ENCODE data around the gene CRAT.

Gene CRAT

DNA sequence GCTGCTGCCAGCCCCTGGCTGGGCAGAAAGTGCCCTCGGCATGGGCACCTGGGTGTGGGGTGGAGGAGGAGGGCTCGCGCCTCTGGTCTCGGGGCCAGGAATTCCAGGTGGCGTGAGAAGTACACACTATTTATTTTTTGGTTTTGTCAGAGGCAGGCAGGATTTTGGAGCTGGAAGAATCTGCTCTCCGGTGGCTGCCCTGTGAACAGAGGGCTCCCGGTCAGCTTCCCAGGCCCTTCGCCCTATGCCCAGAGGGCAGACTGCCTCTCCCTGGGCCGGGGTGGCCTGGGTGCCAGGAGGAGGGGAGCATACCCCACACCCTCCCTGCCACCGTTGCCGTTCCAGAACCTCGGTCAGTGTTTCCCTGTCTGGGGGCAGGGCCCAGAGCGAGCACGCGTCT, 21.3 kb downstream of the CRAT start:
- DNase-seq (ENCODE audit: low read depth) = no peak

DNA sequence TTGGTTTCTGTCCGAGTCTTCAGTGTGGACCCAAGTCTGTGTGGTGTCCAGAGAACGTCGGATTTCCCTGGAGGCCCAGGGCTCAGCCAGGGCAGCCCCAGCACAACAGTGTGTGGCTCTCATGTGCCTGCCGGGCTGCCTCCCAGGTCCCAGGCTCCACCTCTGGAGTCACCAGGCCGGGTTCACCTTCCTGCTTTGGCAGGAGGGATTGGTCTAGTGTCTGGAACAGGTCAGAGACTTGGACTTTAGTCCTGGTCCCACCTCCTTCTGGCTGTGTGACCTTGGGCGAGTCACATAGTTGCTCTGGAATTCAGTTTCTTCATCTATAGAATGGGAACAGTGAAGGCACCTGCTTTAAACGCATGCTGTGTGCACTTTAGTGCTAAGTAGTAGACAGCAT, 26.5 kb downstream of the CRAT start:
- no peak for DNase-seq (ENCODE audit: low read depth)

DNA sequence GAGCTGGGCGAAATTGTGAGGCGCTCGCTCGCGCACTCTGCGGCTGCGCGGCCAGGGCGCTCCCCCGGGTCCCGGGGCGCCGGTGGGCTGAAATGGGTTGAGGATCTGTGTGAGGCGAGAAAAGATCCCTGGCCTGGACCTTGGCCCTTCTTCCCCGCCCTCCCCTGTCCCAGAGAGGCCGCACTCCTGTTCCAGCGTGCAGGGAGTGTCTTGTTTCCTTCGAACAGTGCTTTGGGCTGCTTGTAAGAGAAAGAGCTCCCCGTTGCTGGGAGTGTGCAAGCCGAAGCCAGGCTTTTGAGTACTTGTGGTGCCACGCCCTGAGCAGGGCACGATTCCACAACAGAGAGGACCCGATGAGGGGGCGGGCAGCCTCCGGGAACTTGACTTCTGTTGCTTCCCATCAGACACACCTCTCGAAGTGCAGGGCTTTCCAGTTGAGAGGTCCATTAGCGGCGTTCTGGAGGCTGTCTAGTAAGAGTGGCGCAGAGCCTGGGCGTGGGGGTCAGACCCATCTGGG, 29.1 kb downstream of the CRAT start:
- DNase-seq (ENCODE audit: low read depth) = peak; percentile 9

DNA sequence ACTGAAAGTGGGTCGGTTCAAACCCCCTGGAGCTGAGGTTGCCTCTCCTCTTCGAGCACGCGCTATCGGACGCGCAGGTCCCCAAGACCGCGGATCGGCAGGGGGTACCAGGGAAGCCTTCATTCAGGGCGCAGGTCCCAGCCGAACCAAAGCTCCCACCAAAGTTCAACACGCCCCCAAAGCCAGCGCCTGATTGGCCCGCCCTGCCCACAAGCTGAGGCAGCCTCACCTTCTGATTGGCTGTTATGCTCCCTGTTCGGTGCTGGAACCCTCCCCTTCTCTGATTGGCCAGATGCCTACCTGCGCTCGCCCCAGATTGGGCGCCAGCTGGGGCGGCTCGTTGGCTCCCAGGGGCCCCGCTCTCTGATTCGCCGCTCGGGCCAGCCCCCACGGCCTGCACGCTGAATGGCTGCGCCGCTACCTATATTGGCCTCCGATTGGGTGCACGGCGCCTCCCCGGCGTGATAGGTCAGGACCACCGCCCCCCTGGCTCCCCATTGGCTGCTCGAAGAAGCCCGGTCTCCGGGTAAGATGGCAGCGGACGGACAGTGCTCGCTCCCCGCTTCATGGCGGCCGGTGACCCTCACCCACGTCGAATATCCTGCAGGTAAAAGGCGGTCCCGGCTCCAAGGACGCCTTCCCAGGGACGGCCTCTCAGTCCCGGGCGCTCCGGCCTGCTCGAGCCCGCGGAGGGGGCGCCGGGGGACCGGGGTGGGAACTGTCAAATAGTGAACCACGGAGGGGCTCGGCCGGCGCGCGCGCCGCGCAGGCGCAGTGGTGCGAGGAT, 29.8 kb downstream of the CRAT start, which contains the start of gene DOLPP1:
Gene DOLPP1 (plus strand): TSS at position 511 of the 787 bp plus-strand sequence. CDS start 21 bp downstream, at position 532.
- DNase-seq (ENCODE audit: low read depth) = peak; percentile 96

DNA sequence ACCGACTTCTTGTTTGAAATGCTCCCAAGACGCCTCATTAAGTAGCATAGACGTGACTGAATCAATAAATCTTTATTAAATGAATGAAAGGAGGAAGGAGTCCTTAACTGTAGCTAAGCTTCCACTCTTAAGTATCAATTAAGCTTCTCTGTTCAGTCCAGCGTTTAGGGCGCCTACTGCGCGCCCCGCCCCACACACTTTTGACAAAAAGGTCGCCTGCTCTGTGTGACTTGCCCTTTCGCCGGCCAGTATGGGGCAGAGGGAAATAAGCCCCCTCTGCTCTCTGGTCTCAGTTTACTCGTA, 30.3 kb downstream of the CRAT start:
- no peak for DNase-seq (ENCODE audit: low read depth)

DNA sequence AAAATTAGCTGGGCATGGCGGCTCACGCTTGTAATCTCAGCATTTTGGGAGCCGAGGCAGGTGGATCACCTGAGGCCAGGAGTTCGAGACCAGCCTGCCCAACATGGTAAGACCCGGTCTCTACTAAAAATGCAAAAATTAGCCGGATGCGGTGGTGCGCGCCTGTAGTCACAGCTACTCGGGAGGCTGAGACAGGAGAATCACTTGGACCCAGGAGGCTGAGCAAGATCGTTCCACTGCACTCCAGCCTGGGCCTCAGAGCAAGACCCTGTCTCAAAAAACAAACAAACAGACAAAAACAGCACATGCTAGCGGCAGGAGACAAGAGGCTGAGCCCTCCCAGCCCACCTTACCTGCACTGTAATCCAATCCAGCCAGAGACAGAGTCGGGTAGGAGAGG, 30.8 kb downstream of the CRAT start:
- no peak for DNase-seq (ENCODE audit: low read depth)

DNA sequence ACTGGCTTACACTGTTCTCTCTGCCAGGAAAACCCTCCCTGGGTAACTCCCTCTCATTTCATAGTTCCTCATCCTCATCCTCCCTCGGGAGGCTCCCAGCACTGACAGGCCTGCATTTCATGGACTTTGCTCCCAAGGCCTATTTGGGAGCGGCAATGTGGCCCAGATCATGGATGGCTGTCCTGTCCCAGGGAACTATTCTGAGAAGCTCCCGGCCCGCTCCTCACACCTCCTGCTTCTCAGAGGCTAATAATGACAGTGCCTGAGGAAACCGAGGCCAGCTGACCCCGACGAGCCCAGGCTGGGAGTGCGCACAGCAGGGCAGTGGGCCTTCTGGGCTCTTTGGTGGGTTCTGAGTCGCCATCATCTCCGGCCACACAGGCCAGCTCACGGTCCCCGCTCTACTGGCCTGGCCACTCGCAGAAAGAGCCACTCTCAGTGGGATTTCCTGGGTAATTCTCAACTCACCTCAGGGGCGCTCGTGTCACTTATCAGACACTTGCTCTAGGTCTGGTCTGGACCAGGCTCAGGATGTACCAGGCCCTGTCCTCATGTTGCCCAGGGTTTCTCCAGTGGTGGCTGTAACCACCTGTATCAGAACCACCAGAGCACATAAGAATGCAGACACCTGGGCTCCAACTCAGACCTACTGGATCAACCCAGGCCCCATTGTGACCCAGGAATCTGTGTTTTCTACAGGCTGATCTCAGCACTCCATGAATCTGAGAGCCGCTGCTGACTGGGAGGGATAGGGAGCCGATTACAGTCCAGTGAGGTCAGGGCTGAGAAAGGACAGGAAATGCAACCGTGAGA, 31.7 kb downstream of the CRAT start:
- DNase-seq (ENCODE audit: low read depth) = no peak

DNA sequence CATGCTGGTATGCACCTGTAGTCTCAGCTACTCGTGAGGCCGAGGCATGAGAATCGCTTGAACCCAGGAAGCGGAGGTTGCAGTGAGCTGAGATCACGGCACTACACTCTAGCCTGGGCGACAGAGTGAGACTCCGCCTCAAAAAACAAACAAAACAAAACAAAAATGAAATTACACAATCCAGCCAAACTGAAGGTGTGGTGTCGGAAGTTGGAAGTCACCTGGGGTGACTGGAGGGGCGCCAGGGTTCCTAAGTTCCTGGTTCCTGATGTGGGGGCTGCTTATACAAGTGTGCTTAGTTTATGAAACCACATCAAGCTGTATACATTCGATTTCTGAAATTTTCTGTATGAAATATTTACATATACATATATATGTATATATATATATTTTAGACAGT, 33.4 kb downstream of the CRAT start:
- DNase-seq (ENCODE audit: low read depth) = no peak

DNA sequence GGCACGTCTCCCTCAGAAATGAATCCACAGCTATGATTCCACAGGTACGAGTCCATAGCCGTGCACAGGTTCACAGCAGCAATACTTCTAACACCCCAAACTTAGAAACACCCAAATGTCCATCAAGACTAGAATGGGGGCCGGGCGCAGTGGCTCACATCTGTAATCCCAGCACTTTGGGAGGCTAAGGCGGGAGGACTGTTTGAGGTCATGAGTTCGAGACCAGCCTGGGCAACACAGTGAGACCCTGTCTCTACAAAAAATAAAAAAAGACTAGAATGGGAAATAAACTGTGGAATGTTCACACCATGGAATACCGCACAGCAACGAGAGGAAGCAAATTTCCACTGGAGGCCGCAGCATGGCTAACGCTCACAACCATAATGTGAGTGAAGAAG, 34.0 kb downstream of the CRAT start:
- DNase-seq (ENCODE audit: low read depth) = no peak

DNA sequence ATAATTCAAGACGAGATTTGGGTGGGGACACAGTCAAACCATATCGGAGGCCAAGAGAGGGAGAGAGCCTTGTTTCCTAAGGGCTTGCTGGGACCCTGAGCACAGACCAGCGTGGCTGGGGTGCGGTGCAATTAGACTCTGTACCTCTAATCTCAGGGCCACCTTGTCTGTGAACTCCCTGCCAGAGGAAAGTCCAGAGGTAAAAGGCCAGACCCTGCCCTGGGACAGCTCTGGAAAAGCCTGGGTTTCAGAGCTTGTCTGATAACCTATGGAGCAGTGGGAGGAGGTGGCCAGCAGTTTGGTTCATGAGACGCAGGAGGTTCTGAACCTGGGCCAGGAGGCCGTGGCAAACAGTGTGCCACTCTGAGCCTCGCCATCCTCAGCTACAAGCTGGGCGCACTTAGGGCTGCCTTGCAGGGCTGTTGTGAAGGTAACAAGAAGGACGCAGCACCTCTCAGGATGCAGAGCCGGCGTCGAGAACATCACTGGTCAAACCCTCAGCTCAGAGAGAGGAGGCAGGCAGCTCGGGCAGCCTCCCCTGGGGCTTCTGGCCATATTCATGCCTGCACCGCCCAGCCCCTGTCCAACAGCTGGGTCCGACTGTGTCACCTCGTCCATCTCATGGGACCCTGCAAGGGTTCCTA, 34.5 kb downstream of the CRAT start:
- no peak for DNase-seq (ENCODE audit: low read depth)

DNA sequence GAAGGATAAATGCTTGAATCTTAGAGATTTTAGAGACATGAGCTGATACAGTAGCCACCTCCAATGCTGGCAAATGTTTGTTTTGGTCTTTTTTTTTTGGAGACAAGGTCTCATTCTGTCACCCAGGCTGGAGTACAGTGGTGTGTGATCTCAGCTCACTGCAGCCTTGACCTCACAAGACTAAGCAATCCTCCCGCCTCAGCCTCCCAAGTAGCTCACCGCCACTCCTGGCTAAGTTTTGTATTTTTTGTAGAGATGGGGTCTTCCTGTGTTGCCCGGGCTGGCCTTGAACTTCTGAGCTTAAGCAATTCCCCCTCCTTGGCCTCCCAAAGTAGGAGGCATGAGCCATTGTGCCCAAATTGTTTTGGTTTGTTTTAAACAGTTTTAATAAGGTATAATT, 36.5 kb downstream of the CRAT start:
- no peak for DNase-seq (ENCODE audit: low read depth)

DNA sequence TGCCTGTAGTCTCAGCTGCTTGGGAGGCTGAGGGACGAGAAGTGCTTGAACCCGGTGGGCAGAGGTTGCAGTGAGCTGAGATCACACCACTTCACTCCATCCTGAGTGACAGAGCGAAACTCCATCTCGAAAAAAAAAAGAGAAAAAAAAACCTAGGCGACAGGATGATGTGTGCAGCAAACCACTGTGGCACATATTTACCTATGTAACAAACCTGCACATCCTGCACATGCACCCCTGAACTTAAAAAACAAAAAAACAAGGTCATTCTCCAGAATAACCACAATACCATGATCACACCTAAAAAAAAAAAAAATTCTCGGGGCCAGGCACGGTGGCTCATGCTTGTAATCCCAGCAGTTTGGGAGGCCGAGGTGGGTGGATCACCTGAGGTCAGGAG, 37.2 kb downstream of the CRAT start:
- DNase-seq (ENCODE audit: low read depth) = no peak

DNA sequence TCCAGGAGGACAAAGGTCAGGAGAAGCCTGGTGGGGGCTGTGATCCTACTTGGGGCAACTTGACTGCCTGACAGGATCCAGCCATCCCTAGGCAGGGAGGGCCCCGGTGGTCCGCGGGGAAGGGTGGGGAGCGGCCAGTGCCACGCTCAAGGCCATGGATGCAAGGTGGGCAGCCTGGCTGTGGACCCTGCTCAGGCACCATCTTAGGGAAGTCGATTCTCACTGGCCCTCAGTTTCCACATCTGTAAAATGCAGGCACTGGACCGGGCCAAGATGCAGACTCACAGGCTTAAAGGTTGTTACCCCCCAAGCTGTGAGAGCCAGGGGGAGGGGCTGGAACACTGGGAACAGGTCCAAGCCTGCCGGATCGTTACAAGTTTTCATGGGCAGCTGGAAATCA, 38.4 kb downstream of the CRAT start:
- no peak for DNase-seq (ENCODE audit: low read depth)

DNA sequence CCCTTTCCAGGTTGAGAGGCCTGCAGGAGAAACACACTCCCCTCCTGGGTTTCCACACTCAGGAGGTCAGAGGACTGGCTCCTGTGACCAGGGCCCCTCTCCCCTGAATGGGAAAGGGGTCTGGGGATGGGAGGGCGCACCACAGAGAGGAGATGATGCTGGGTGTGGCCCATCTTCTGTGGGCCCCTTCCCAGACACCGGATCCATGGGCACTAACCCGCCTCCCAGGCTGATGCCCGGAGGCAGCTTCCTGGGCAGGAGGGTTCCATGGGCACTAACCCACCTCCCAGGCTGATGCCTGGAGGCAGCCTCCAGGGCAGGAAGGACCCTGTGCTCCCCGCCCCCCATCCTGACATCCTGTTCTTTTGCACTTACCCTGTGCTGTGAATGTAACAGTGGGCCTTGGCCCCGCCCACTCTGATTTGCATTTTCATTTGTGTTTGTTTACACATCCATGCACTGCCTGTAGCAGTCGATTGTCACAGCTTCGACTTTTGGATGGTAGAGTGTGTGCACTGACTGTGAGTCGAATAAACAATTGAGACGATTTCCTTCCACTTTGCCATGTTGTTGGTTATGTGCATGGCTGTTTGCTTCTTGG, 39.0 kb downstream of the CRAT start:
- no peak for DNase-seq (ENCODE audit: low read depth)

DNA sequence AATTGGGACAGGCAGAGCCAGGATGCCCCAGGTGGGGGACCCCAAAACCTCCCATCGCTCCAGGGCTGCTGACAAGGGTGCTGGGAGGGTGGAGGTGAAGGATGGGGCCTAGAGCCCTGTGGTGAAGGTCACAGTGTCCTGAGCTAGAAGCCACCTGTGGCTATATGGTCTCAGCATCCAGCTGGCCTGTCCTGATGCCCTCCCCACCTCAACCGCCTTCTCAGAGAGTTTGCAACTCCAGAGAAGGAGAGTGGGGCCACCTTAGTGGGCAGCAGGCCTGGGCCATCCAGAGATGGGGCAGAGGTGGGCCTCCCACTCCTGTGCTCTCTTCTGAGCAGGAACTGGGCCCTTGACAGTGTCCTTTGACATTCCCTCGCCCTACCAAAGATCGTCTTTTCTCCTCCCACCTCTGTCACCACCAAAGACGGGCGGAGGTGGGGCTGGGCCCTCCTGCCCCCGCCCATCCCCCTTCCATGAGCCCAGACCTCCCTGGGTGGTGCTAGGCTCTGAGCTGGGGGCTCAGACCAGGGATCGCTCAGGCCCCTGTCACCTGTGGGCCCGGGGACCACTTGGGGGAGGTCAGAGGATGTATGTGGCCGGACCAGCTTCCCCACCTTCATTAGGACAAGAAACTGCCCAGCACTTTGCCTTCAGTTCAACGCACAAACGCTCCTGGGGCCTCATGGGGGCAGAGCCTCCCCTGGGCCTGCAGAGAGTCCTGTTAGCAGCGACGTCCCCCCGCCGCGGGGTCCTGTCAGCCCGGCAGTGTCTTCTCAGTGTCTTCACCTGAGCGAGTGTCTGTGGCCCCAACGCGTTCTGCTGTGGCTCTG, 39.7 kb downstream of the CRAT start:
- DNase-seq (ENCODE audit: low read depth) = no peak

DNA sequence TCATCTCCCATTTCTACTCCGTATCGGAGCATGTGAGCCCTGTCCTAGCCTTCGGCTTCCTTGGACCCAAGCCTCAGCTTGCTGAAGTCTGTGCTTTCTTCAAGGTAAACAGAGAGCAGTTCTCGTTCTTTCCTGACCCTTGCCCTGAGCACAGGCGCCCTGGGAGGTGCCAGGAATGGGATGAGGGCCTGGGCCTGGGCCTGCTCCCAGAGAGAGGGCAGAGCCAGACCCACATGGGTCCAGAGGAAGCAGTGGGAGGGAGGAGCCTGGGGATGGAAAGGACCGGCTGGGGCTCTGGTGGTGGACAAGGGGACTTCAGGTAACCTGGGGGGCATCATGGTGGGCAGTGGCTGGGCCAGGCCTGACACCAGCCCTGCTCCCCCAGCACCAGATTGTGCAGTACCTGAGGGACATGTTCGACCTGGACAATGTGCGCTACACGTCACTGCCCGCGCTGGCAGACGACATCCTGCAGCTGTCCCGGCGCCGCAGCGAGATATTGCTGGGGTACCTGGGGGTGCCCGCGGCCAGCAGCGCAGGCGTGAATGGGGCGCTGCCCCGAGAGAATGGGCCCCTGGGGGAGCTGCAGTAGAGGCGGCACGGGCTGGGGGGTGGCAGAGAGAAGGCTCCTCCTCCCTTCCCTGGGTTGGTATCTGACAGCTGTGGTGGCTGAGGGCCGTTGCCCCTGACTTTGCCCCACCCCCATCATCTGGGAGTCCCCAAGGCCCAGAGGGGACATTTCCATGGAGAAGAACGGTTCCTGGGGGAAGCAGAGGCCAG, 40.5 kb downstream of the CRAT start:
- DNase-seq (ENCODE audit: low read depth) = no peak

DNA sequence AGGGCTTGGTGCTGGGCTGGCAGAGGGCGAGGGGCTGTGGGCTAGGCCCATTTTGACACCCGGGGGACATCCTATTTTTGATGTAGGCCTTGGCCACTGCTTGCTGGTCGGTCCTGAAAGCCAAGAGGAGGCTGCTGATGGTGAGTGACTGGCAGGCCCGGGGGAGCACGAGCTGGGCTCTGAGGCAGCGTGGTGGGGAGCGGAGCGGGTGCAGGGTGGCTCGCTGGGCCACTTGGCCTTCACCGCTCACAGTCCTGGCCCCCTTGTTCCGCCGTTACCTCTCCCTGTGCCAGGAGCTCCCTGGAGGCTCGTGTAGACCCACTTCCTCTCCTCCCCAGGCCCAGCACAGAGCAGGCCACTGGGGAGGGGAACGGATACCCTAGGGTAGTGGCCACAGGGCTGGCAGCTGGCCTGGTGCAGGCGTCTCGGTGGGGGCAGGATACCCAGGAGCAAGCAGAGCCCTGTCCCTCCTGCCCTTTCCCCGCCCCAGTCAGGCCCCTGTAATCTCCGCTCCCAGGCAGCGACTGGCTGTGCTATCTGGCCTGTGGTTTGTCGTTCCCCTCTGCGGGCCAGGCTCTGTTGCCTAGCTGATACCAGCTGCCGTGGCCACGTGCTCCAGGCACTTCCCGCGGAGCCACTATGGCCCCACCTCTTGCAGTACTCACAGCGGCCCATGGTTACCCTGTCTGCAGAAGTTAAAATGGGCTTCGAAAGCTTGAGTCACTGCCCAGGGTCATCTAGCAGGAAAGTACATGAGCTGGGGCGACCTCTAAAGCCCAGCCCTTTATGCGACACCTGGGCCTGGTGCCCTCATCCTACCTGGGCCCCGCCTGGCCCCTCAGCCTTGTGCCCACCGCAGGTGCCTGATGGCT, 41.4 kb downstream of the CRAT start:
- DNase-seq (ENCODE audit: low read depth) = no peak

DNA sequence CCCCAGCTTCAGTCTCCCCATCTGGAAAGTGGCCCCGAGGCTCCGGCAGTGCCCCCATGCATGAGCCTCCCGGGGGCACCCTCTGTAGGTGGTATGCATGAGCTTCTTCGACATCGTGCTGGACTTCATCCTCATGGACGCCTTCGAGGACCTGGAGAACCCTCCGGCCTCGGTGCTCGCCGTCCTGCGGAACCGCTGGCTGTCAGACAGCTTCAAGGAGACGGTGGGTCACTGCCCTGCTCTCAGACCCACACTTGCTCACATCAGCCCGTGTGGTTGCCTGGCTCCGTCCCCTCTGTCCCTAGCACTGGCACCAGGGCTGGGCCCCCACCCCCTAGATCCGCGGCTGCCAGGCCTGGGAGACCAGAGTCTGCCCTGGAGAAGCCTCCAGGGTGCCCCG, 42.5 kb downstream of the CRAT start:
- no peak for DNase-seq (ENCODE audit: low read depth)

DNA sequence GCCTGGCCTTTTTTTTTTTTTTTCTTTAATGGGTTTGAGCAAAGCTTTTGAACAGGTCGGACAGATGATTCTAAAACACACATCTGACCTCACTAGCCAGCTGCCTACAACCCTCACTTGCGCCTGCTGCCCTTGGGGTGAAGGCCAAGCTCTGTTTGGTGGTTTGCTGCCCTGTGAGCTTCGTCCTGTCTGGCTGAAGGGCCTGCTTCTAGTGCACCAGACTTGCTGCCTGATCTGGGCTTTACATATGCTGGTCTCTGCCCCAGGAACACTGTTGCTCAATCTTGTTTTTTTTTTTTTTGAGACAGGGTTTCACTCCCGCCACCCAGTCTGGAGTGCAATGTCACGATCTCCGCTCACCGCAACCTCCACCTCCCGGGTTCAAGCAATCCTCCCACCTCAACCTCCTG, 46.1 kb downstream of the CRAT start:
- DNase-seq (ENCODE audit: low read depth) = no peak

DNA sequence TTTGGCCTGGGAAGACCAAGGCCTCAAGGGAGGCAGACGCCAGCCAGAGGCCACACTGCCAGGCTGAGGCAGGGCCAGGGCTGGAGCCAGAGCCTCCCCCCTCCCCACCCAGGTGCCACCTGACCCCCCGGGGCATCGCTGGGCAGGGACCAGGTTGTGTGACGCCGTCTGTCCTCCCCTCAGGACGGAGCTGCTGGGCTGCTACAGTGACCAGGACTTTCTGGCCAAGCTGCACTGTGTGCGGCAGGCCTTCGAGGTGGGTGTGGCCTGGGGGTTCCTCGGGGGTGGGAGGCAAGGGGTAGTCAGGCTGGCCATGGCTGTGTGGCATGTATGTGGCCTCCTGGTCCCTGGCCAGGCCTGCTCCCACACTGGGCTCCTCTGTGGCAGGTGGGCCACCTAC, 47.5 kb downstream of the CRAT start:
- DNase-seq (ENCODE audit: low read depth) = no peak
